Measurements from ENCODE around the gene ESYT3.

The ESYT3 gene

DNA sequence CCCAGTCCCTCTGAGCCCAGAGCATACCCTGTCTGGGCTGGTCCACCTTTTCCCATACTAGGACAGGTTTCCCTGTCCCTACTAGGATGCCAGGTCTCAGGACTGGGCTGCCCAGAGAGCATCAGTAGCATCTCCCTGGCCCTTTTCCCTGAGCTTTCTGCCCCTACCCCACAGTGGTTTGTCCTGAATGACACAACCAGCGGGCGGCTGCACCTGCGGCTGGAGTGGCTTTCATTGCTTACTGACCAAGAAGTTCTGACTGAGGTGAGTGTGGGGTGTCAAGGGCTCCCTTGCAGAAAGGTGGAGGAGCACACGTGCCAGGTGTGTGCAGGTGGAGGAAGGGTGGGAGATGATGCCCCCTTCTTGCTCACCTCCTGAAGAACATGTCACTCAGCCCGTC is 33.5 kb downstream of the ESYT3 start:
- TF ChIP-seq CTCF (conservative IDR thresholded peaks at IDR 0.05), result no peak
- H3K27ac ChIP-seq, result no peak overlapping the region

GRCh38 chr3:138468451-138468850 is 34.0 kb downstream of the ESYT3 start:
- H3K27ac ChIP-seq, result no peak overlapping the region
- no peak for TF ChIP-seq CTCF (conservative IDR thresholded peaks at IDR 0.05)

- H3K27ac ChIP-seq, result no peak overlapping the region
- TF ChIP-seq CTCF (conservative IDR thresholded peaks at IDR 0.05), result no peak
Observed at GRCh38 chr3:138468886-138469285, 34.5 kb downstream of the ESYT3 start.

- TF ChIP-seq CTCF (conservative IDR thresholded peaks at IDR 0.05), result no peak
Observed at GRCh38 chr3:138469874-138470273, 35.5 kb downstream of the ESYT3 start.

GRCh38 chr3:138470687-138471086 is 36.3 kb downstream of the ESYT3 start:
- H3K27ac ChIP-seq, result no peak overlapping the region
- TF ChIP-seq CTCF (conservative IDR thresholded peaks at IDR 0.05), result no peak

More at GRCh38 chr3:138469874-138470273, 35.5 kb downstream of the ESYT3 start:
- no peak overlapping the region for H3K27ac ChIP-seq

- no peak for TF ChIP-seq CTCF (conservative IDR thresholded peaks at IDR 0.05)
- H3K27ac ChIP-seq, result no peak overlapping the region
Observed at GRCh38 chr3:138471481-138471880, 37.1 kb downstream of the ESYT3 start.

- no peak overlapping the region for H3K27ac ChIP-seq
- TF ChIP-seq CTCF (conservative IDR thresholded peaks at IDR 0.05), result no peak
Observed at GRCh38 chr3:138472141-138472825, 37.9 kb downstream of the ESYT3 start.

Data from VCaP (cell line).